HepG2 (cell line): Measurements from ENCODE around the gene NHERF2. TPM values are rescaled to one million over a fixed set of nuclear protein-coding genes. Genes with fewer than 3 reads are reported as not detected.

Source experiments
- ATRX ChIP-seq: sonication (generic); formaldehyde crosslinking; IDR thresholded peaks from 2 replicates; pipeline ENCODE4 v1.4.0; 2020; ENCODE audit warnings: missing genetic modification reagents, borderline replicate concordance
- KAT8 ChIP-seq: IDR thresholded peaks from 2 replicates; pipeline ENCODE4 v1.6.1; 2016; ENCODE audit warnings: missing genetic modification reagents, missing compliant biosample characterization
- KDM4B ChIP-seq: sonication (generic); formaldehyde crosslinking; IDR thresholded peaks from 2 replicates; pipeline ENCODE4 v1.4.0; 2020; ENCODE audit warnings: missing genetic modification reagents
- MTF1 ChIP-seq: sonication (generic); formaldehyde crosslinking; IDR thresholded peaks from 2 replicates; pipeline ENCODE4 v1.5.0; 2020; ENCODE audit warnings: missing genetic modification reagents
- NFKBIZ ChIP-seq: IDR thresholded peaks from 2 replicates; pipeline ENCODE4 v1.6.1; 2018; ENCODE audit warnings: missing genetic modification reagents, missing compliant biosample characterization
- PATZ1 ChIP-seq: sonication (generic); formaldehyde crosslinking; IDR thresholded peaks from 2 replicates; pipeline ENCODE4 v1.4.0; 2020; ENCODE audit warnings: missing genetic modification reagents
- PRDM4 ChIP-seq: sonication (generic); formaldehyde crosslinking; IDR thresholded peaks from 2 replicates; pipeline ENCODE4 v1.9.0; 2021; ENCODE audit warnings: missing genetic modification reagents, borderline replicate concordance
- SALL1 ChIP-seq: sonication (generic); formaldehyde crosslinking; IDR thresholded peaks from 2 replicates; pipeline ENCODE4 v1.8.0; 2022; ENCODE audit warnings: mild to moderate bottlenecking, missing genetic modification reagents
- SIN3B ChIP-seq: fragments of 150-350 bp; IDR thresholded peaks from 2 replicates; pipeline ENCODE4 v1.6.1; 2014; ENCODE audit warnings: low read length
- ZHX1 ChIP-seq: sonication (generic); formaldehyde crosslinking; IDR thresholded peaks from 2 replicates; pipeline ENCODE4 v1.8.1; 2022; ENCODE audit warnings: low read depth, mild to moderate bottlenecking, missing genetic modification reagents
- ZNF280D ChIP-seq: sonication (generic); formaldehyde crosslinking; IDR thresholded peaks from 2 replicates; pipeline ENCODE4 v1.5.1; 2020; ENCODE audit warnings: mild to moderate bottlenecking, missing genetic modification reagents
- ZNF44 ChIP-seq: sonication (generic); formaldehyde crosslinking; IDR thresholded peaks from 2 replicates; pipeline ENCODE4 v1.5.1; 2020; ENCODE audit warnings: mild to moderate bottlenecking, missing genetic modification reagents
- ZNF781 ChIP-seq: sonication (generic); formaldehyde crosslinking; IDR thresholded peaks from 2 replicates; pipeline ENCODE4 v1.5.1; 2020; ENCODE audit warnings: borderline replicate concordance, mild to moderate bottlenecking, missing genetic modification reagents; ENCODE audit errors: not compliant biosample characterization
- ZNF800 ChIP-seq: sonication (generic); formaldehyde crosslinking; IDR thresholded peaks from 2 replicates; pipeline ENCODE4 v1.4.0; 2020; ENCODE audit warnings: missing genetic modification reagents
- polyA plus RNA-seq, 8 experiments: library from polyadenylated mRNA; depleted of rRNA in 3 of 8; stranded (reverse) in 7 of 8; unstranded in 1 of 8; fragments of >200 nt; fragmentation: Illumina TruSeq in 4 of 8; extraction: Trizol in 4 of 8; gene quantifications; 2 replicates each; pipeline versions ENCODE4 v1.2.1 to v1.2.3, GENCODE V29; 2011 to 2016; ENCODE audit warnings: low read depth in 4 of 8, missing spikeins in 1 of 8, mixed read lengths in 1 of 8; ENCODE audit not compliant: insufficient read depth in 1 of 8
- total RNA-seq, 5 experiments: library from RNA; depleted of rRNA; stranded (reverse); fragments of >200 nt; fragmentation: Illumina TruSeq; extraction: Trizol; gene quantifications; 2 replicates each; pipeline ENCODE4 v1.2.3, GENCODE V29; 2016; ENCODE audit warnings: low read depth in 1 of 5

The NHERF2 gene
- total and polyA plus RNA-seq, 2 of the 13 experiments (the other 11 are each of a cell fraction or from before 2014, with no cell fraction given): 23.7 to 39.3 TPM

GRCh38 chr16:2009791-2010510 is 16.8 kb upstream of the NHERF2 start, which contains the start of gene ZNF598 (continued):
- TF ChIP-seq ZHX1 (no peak), ZNF280D (CRISPR knock-in tag) (peak; percentile 74), SIN3B (0 out of 2 replicates have a peak, but pooled peaks have one; percentile 34), ZNF781 (CRISPR knock-in tag) (peak; percentile 83), ZNF44 (CRISPR knock-in tag) (no peak), MTF1 (no peak), PATZ1 (CRISPR knock-in tag) (0 out of 2 replicates have a peak, but pooled peaks have one; percentile 22), SALL1 (CRISPR knock-in tag) (peak; percentile 66), ATRX (no peak), ZNF800 (no peak), NFKBIZ (CRISPR knock-in tag) (peak; percentile 69; the same call in 1 of the 2 replicates), KAT8 (peak; percentile 86), KDM4B (peak; percentile 33; the same call in 1 of the 2 replicates), PRDM4 (CRISPR knock-in tag) (no peak)
